GM12878 (cell line): ENCODE measurements around the gene TPP2. TPM values are rescaled to one million over a fixed set of nuclear protein-coding genes. Genes with fewer than 3 reads are reported as not detected.

Experiments used
- ATAC-seq: fragments of 200-7000 bp; cut with Tn5 transposase; 3 replicates; pipeline ENCODE4 v1.9.1; 2020; ENCODE audit warnings: mild to moderate bottlenecking, moderate library complexity
- BruUV-seq: library from RNA; stranded (reverse); fragments of 400-500 nt; replicated peaks from 2 replicates; lab custom pipeline; 2021; lab: Mats Ljungman, UMichigan
- CTCF ChIA-PET: fragments of 300-600 bp; sonication (Branson Sonifier 250); formaldehyde crosslinking; extraction: SDS; loops from one replicate; lab custom pipeline; 2021; ENCODE audit warnings: inconsistent platforms; lab: Yijun Ruan, JAX
- POLR2A ChIA-PET: fragments of 350-600 bp; formaldehyde crosslinking; extraction: SDS; loops from one replicate; lab custom pipeline; 2021; ENCODE audit warnings: inconsistent platforms; lab: Charles Lee
- RAD21 ChIA-PET: fragments of 300-600 bp; sonication (Branson Sonifier 250); formaldehyde crosslinking; loops from one replicate; lab custom pipeline; 2023; ENCODE audit warnings: antibody characterized with exemption; ENCODE audit not compliant: unreplicated experiment; lab: Charles Lee
- SMC1A ChIA-PET: fragments of 300-600 bp; sonication (Branson Sonifier 250); formaldehyde crosslinking; loops from one replicate; lab custom pipeline; 2023; ENCODE audit not compliant: unreplicated experiment, uncharacterized antibody; lab: Charles Lee
- DNase-seq: peaks from one replicate; pipeline ENCODE4 v3.0.0-alpha.2; 2011; ENCODE audit warnings: low read depth, low spot score
- FAIRE-seq: peaks from 3 replicates; lab custom pipeline; 2011; peaks lifted over from hg19 to GRCh38; lab: Jason Lieb, UNC
- H2AFZ ChIP-seq: 2 replicates; pipeline ENCODE4 v1.6.0; 2011; ENCODE audit warnings: low read depth, low read length, control low read depth; ENCODE audit not compliant: control insufficient read depth
- H3K27ac ChIP-seq: 2 replicates; pipeline ENCODE4 v1.5.1; 2011; ENCODE audit warnings: control low read depth; ENCODE audit not compliant: control insufficient read depth, insufficient read depth
- H3K27me3 ChIP-seq, 2 experiments: replicated peaks in 1 of 2; 2 replicates each; pipeline versions ENCODE4 v1.6.0 to v1.6.1; 2011; ENCODE audit warnings: low read length in 1 of 2; ENCODE audit not compliant: control insufficient read depth in 2 of 2, insufficient read depth in 2 of 2
- H3K36me3 ChIP-seq, 2 experiments: 2 replicates each; pipeline ENCODE4 v1.5.1; 2011; ENCODE audit warnings: low read length in 1 of 2; ENCODE audit not compliant: control insufficient read depth in 2 of 2, insufficient read depth in 2 of 2
- H3K4me1 ChIP-seq: 2 replicates; pipeline ENCODE4 v1.6.1; 2011; ENCODE audit warnings: mild to moderate bottlenecking, low read length, moderate library complexity, mixed read lengths; ENCODE audit not compliant: control insufficient read depth, insufficient read depth
- H3K4me2 ChIP-seq: 2 replicates; pipeline ENCODE4 v1.6.0; 2011; ENCODE audit warnings: control low read depth; ENCODE audit not compliant: control insufficient read depth, insufficient read depth
- H3K4me3 ChIP-seq: fragments of 200-600 bp; sonication (generic); 2 replicates; pipeline ENCODE4 v1.5.1; 2016
- H3K79me2 ChIP-seq: 2 replicates; pipeline ENCODE4 v1.6.0; 2011; ENCODE audit warnings: low read length; ENCODE audit not compliant: control insufficient read depth, insufficient read depth
- H3K9ac ChIP-seq: 2 replicates; pipeline ENCODE4 v1.8.0; 2011; ENCODE audit warnings: low read length, control low read depth, mixed read lengths; ENCODE audit not compliant: control insufficient read depth, insufficient read depth
- H3K9me3 ChIP-seq: replicated peaks from 3 replicates; pipeline ENCODE4 v1.5.1; 2011; ENCODE audit warnings: mild to moderate bottlenecking, low read length; ENCODE audit not compliant: control insufficient read depth, insufficient read depth
- H4K20me1 ChIP-seq: 2 replicates; pipeline ENCODE4 v1.6.0; 2011; ENCODE audit not compliant: control insufficient read depth, insufficient read depth
- E2F8 ChIP-seq: fragments of 450-650 bp; IDR thresholded peaks from 2 replicates; pipeline ENCODE4 v1.6.1; 2018; ENCODE audit warnings: mild to moderate bottlenecking, low read depth, moderate library complexity; ENCODE audit not compliant: partially characterized antibody
- RB1 ChIP-seq: fragments of 450-650 bp; formaldehyde crosslinking; IDR thresholded peaks from 2 replicates; pipeline ENCODE4 v1.6.1; 2017; ENCODE audit warnings: mild to moderate bottlenecking, borderline replicate concordance
- SPI1 ChIP-seq: IDR thresholded peaks from 2 replicates; pipeline ENCODE4 v1.6.1; 2011; ENCODE audit warnings: low read depth, mild to moderate bottlenecking, low read length, moderate library complexity, borderline replicate concordance; ENCODE audit not compliant: insufficient read depth
- WGBS: methylation state at CpG from one replicate; pipeline ENCODE4 v1.1.6; 2016; ENCODE audit warnings: low lambda C conversion rate; ENCODE audit not compliant: insufficient replicate concordance, insufficient coverage; ENCODE audit errors: missing lambda C conversion rate; 5-methylcytosine and 5-hydroxymethylcytosine counted together
- in situ Hi-C: fragments of 300-500 bp; cut with MboI; formaldehyde crosslinking; loops from 9 replicates; pipeline ENCODE4 v1.14.3; 2018; ENCODE audit warnings: mixed read lengths
- intact Hi-C: fragments of 100-400 bp; cut with micrococcal nuclease; formaldehyde crosslinking; loops from one replicate; pipeline ENCODE4 v1.14.2; 2022; ENCODE audit not compliant: unreplicated experiment
- polyA plus RNA-seq, 11 experiments: library from polyadenylated mRNA; depleted of rRNA in 4 of 11; unstranded in 6 of 11; stranded (reverse) in 5 of 11; fragments of >200 nt; fragmentation: Nextera tagmentation in 4 of 11; fragmentation: Illumina TruSeq in 1 of 11; extraction: Ambion mirVana in 4 of 11; extraction: Trizol in 1 of 11; gene quantifications; 1 replicate in 1 of 11; 2 replicates in 10 of 11; pipeline versions ENCODE4 v1.2.1 to v1.2.3, GENCODE V29; 2011 to 2016; ENCODE audit warnings: inconsistent platforms in 2 of 11, missing spikeins in 2 of 11, low read depth in 1 of 11
- total RNA-seq, 4 experiments: library from RNA; depleted of rRNA in 3 of 4; stranded (reverse); fragments of >200 nt in 3 of 4; fragmentation: Illumina TruSeq in 1 of 4; extraction: Trizol in 1 of 4; gene quantifications; 2 replicates each; pipeline versions ENCODE4 v1.2.1 to v1.2.3, GENCODE V29; 2013 to 2021

TPP2 gene
- total and polyA plus RNA-seq, 10 of the 15 experiments (the other 5 are each of a cell fraction or from before 2014, with no cell fraction given), result 18.4 to 82.3 (median 55.4) TPM

GRCh38 chr13:102584434-102584833 lies 12.4 kb upstream of the TPP2 start:
- no peak overlapping the region; the same call in 1 of the 2 replicates for H3K9ac ChIP-seq
- H3K9me3 ChIP-seq, result no peaks in the 10 kb centered on the region
- H3K4me3 ChIP-seq, result no peak overlapping the region
- peaks cover 6% of the 10 kb centered on the region for H3K4me1 ChIP-seq
- ChIA-PET SMC1A (interaction anchor here (1.4 kb wide), 1 partner anchor 18 kb away, joined by 4 read pairs; no protein-coding TSS in a partner anchor), CTCF (interaction anchor here (0.7 to 2.5 kb wide), 5 partner anchors 140 to 286 kb away, joined by 3 to 11 read pairs (median 3); no protein-coding TSS in a partner anchor), RAD21 (no interaction called here), POLR2A (no interaction called here)
- in situ Hi-C loops (loop anchor here (25.0 kb wide), 1 partner anchor 553 kb away; no protein-coding TSS in a partner anchor), intact Hi-C loops (no loop called here)
- peak; percentile 54 for ATAC-seq
- H3K36me3 ChIP-seq, result no peaks in the 10 kb centered on the region
- peak; percentile 65 for FAIRE-seq
- H4K20me1 ChIP-seq, result no peaks in the 10 kb centered on the region
- no peak for DNase-seq
- H3K79me2 ChIP-seq, result no peaks in the 10 kb centered on the region
- TF ChIP-seq RB1 (no peak), SPI1 (peak; percentile 69; the same call in 1 of the 2 replicates)
- peak overlapping the region; percentile 26; the same call in 1 of the 2 replicates for H3K4me2 ChIP-seq
- no TSS peak for BruUV-seq
- peak overlapping the region; percentile 58 for H2AFZ ChIP-seq
- no peak overlapping the region for H3K27ac ChIP-seq
- H3K27me3 ChIP-seq, result no peaks in the 10 kb centered on the region
- WGBS, result 0% methylated on average over 3 of the region's 3 CpGs

GRCh38 chr13:102586615-102587014 lies 10.2 kb upstream of the TPP2 start:
- Histone ChIP-seq H3K27me3 (no peaks in the 10 kb centered on the region), H3K9me3 (no peaks in the 10 kb centered on the region), H3K9ac (no peak overlapping the region), H3K4me2 (no peak overlapping the region), H3K27ac (no peak overlapping the region), H3K36me3 (no peaks in the 10 kb centered on the region), H3K4me1 (peaks cover 6% of the 10 kb centered on the region), H3K4me3 (no peak overlapping the region), H2AFZ (no peak overlapping the region), H3K79me2 (no peaks in the 10 kb centered on the region), H4K20me1 (no peaks in the 10 kb centered on the region)
- DNase-seq, result no peak
- in situ Hi-C loops (loop anchor here (25.0 kb wide), 1 partner anchor 551 kb away; no protein-coding TSS in a partner anchor), intact Hi-C loops (no loop called here)
- BruUV-seq, result no TSS peak
- ATAC-seq, result no peak
- no peak for FAIRE-seq
- TF ChIP-seq E2F8, result no peak
- RAD21 ChIA-PET, result no interaction called here
- WGBS, result 64% methylated on average over 3 of the region's 3 CpGs
- SMC1A ChIA-PET, result no interaction called here
- CTCF ChIA-PET, result interaction anchor here (0.6 to 1.6 kb wide), 5 partner anchors 81 to 261 kb away, joined by 3 to 5 read pairs (median 4); partner anchors contain the start of gene ERCC5
- POLR2A ChIA-PET, result no interaction called here
